HG02642 (cell line): ENCODE measurements around the gene CPEB4.

Experiments
- ATAC-seq: cut with Tn5 transposase; IDR thresholded peaks from one replicate; pipeline ENCODE4 v1.9.1; 2021; ENCODE audit warnings: mild to moderate bottlenecking; ENCODE audit not compliant: unreplicated experiment, poor library complexity

CPEB4 gene

DNA sequence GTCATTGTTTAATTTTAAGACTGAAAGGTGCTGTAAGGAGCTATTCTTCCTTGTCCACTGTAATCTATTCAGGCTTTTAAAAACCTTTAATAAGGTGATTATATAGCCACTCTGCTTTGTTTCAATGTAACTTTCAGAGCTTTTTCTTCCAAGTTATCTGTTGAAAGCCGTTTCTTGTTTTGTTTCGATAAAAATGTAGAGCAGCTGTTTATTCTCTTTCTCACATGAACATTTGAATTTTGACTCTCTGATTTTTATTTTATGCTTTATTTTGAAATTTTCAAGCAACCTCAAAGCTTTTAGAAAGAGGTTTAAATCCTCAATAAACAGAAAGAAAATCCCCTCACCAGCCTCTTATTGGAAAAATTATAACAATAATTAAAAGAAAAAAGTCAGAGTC lies 47.2 kb downstream of the CPEB4 start:
- ATAC-seq, result no peak

DNA sequence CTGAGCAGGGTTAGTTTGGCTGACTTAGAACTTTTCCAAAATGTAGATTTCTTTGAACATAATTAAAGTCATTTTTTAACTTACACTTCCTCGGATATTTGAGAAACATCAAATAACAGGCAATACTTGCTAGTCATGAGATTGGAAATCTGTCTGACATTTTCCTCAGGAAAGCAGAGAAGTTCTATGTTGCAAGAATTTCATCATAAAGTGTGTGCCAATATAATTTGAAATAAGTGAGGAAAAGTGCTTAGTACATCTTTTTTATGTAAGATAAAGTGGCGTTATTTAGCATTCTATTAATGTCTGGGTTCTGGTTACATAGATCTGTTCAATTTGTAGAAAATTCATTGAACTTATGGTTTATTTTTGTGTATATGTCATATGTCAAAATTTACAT lies 52.1 kb downstream of the CPEB4 start:
- ATAC-seq, result no peak

DNA sequence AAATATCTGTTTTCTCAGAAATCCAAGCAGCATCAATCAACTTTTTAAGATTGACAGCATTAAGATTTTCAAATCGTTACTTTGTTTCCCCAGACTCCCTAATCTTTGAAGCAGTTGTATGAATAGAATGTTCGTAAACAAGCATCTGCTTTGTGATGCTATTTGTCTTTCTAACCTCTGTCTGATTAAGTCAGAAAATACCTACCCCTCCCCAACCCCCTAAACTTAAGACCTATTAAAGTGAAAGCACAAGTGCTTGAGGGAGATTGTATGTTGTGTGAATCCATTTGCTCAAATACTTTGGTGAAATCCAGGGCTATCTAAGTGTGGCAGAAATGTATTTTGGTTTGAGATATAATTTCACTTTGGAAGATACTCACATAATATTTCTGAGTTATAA lies 53.0 kb downstream of the CPEB4 start:
- no peak for ATAC-seq

GRCh38 chr5:173941758-173942401 lies 53.7 kb downstream of the CPEB4 start:
- no peak for ATAC-seq

DNA sequence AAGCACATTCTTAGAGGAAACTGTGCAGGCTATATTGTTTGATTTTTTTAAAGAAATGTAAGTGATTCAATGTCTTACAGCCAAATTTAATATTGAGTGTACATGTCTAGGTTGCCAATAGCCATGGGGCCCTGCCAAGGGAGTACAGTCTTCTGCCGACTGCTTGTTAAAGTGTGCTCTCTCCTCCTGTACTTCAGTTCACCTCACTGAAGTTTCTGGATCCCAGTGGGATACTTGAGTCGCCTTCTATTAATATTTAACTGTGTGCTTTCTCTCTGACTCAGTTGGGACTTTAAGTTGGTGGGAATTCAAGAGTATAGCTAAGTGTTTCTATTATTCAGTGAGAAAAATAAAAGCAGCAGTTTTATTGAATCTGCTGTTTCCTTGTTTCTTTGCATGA lies 56.4 kb downstream of the CPEB4 start:
- ATAC-seq, result no peak

GRCh38 chr5:173945160-173945559 lies 57.0 kb downstream of the CPEB4 start:
- ATAC-seq, result no peak

DNA sequence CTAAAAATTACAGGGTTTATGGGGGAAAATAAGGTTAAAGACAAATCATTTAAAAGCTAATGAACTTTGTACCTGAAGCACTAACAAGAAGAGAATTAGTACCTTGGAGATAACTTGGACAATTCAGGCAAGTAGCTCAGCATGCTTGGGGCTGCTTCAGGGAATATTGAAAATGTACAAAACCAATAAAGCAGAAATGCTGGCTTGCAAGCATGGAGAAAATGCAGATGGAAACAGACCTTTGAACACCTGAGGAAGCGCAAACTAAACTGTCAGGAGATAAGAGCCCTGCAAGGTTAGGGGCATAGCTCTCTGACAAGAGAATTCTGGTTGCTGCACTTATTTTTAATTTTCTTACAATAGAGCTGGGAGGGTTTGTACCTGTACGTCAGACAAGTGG lies 58.2 kb downstream of the CPEB4 start:
- ATAC-seq, result no peak

GRCh38 chr5:173950829-173951228 lies 62.7 kb downstream of the CPEB4 start:
- ATAC-seq, result no peak

DNA sequence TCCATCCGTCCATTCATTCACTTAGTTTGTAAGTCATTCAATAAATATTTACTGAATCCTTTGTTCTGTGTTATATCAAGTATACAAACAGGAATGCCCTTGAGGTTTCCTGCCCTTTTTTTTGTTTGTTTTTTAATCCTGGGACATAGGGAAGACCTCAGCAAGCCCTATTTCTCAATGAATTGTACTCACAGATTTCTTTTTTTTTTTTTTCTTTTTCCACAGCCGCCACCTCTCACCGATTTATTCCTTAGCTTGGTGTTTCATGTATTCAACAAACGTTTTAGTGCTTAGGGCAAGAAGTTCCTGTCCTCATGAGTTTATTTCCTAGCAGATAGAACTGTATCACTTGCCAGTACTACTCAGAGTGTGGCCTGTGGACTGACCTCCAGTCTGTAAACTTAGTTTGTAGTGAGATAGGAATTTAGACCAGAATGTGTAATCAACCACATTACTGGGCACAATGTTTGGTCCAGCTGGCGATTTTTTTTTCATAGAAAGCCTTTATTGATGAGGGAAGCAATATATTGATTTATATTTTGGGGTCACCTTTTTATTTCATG lies 65.5 kb downstream of the CPEB4 start:
- ATAC-seq, result no peak

DNA sequence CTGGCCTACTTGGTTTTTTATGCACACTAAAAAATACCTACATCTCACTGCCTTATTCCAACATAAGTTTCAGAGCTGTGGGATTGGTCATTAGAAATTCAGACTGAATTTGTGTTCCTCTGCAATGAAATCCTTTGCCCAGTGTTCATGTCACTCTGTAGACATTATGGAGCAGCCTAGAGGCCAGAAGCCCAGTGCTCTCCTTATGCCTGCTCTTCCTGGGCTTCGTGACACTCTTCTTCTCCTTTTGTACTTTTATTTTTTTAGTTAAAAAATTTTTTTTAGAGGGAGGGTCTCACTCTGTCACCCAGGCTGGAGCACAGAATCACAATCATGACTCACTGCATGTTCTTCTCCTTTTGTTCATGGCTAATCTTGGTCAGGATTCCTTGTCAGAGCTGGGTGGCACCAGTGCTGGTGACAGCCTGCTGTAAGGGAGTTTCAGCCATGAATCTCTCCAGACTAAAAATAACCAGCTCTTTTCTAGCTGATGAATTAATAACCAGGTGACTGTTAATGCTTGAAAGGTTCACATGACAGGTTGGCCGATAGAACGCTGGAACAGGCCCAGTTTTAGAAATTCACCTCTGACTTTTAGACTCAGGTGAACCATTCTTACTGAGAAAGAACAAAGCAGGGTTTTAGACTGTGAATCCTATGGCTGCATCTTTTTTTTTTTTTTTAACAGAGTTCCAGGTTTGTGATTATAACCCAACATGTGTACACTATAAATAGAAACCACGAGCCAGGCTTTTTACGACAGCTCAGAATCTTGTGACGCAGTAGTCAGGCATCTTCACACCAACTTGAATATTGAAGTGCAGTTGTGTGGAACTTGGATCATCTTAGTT lies 66.7 kb downstream of the CPEB4 start:
- no peak for ATAC-seq

- no peak for ATAC-seq
Measured at GRCh38 chr5:173960986-173961385, 72.8 kb downstream of the CPEB4 start.

GRCh38 chr5:173961418-173961817 lies 73.3 kb downstream of the CPEB4 start:
- no peak for ATAC-seq

DNA sequence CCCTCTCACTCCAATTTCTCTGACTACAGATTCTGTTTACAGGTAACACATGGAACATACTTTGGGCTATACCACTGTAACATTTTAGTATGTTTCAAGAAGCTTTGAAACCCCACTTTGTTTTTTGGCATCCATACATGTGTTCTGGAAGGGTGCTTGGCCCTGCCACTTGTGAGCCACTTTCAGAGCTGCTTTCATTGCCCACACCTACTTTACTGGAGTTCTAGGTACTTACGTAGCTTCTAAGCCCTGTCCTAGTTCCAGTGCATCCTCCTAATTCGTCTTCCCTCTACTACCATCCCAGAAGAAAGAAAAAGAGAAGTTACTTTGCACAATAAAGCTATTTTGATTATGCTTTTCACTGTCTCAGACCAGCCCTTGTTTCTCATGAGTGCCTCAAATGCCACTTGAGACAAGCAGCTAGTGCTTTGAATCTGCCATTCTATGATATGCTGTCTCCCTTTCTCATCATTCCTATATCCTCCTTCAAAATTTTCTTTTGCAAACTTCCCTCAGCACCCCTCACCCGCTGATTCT lies 74.4 kb downstream of the CPEB4 start:
- no peak for ATAC-seq

DNA sequence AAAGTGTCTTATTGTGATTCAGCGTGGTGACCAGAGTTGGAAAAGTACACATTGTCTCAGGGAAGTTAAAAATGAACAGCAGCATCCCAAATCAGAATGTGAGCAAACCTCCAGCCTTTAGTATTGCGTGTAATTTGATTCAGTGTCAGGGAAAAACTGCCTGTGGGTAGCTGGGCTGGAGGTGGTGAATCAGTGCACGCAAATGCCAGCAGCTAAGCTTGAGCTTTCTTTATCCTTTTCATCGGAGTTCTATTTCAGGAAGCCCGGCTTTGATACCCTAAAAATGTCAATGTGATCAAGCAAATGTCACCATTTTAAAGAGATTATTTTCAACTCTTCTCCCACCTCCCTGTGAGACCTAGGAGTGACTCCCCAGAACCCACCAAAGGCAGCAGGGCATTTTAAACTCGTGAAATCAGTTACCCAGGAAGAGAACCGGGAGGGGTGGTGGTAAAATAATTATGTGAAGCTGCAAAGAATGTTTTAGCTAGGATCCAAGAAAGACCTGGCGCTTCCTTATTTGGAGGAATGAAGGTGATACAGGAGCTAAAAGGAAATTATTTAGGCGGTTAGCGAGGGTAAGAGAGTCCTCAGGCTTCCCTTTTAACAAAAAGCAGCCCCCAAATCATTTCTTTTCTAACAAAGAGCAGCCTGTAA lies 75.2 kb downstream of the CPEB4 start:
- ATAC-seq, result no peak

DNA sequence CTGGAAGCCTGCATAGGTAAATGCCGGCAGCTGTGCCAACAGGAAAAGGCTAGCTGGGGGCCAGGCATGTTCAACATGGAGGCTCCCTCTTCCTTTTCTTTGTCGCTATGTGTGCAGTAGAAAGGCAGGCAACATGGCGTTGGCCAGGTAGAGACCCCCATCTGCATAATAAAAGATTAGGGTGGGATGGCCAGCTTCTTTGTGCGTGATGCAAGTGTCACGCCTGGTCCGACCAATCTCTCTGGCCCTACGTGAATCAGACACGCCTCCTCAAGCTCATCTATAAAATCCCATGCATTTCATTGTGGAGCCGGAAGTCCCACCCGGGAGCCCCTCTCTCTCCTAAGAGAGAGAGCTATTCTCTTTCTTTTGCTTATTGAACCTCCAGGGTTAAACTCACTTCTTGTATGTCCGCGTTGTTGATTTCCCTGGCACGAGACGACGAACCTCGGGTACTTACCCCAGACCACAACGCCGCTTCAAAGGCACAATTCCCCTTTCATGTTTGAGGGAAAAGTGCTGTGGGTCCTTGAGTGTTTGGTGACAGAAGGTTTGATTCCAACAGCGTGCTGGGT lies 75.8 kb downstream of the CPEB4 start:
- ATAC-seq, result no peak

DNA sequence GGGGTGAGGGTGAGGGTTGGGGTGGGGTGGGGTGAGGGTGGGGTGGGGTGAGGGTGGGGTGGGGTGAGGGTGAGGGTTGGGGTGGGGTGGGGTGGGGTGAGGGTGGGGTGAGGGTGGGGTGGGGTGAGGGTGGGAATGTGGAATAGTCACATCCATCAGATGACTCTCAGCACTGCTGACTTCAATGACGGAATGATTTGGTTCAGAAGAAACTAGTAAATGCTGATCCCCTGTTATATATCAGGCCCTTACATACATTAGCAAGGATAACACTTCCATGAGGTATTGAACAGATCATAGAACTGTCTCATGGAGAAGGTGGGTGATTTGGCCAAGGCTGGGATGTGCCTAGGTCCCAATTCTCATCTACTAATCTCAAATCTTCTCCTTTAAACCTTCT lies 76.4 kb downstream of the CPEB4 start:
- no peak for ATAC-seq

GRCh38 chr5:173967241-173967640 lies 79.1 kb downstream of the CPEB4 start:
- ATAC-seq, result no peak

DNA sequence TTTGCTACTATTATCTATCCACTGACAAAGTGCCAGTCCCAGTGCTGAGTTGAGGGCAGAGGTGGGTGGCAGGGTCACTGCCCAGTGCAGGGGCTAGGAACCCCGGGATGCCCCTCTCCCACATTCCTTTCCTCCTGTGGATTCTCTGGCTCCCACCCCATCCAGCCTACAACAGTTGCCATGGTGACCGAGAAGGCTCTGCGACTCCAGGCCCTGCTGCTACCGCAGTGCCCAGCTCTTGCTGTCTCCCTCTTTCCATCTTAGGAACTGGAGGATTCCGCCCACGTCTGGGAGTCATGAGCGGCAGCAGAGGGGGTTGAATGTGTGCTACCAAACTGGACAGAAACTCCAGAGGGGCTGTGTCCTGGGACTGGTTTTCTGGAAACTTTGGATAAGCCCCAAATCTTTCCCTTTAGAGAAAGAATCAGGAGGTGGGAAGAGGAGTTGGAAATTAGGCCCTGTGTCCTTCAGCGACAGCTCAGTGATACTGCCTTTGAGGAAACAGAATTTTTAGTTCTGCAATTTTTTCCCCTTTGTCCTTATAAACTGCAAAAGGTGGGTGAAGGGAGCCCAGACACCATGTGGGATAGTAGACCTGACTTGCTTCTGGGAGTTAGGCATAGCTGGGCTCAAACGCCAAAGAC lies 80.1 kb downstream of the CPEB4 start:
- ATAC-seq, result no peak

DNA sequence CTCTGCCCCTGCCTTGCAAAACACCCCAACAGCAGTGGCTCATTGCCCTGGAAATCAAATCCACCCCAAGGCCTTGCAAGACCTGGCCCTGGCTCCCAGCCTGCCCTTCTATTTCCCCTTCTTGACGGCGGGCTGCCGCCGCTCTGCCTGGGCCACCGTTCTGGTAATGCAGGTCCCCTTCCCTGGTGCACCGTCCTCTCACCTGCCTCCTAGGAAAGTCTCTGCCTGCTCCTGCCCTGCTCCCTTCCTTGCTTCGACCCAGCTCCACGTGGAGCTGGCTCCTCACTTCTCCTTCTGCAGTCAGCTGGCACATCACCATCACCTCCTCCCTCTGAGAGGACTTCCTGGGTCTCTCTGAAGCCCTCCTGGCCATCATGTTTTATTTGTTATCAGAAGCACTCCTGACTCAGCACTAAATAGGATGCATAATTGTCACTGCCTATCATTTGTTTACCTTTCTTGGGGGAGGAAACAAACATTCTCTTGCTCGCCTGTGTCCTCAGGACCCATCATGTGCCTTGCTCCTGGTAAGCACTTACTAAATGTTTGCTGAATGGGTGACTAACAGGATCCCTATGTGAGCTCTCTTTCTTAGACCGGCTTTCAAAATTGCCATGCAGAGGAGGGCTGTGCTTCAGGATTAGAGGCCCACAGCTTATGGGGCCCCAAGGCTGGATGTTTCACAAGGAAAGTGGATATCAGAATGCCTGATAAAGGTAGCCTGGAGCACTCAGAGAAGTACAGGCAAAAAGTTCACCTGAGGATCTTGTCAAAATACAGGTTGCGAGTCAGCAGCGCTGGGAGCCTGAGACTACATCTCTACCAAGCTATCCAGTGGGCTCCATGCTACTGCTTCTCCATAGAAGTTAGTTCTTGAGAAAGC lies 81.3 kb downstream of the CPEB4 start:
- no peak for ATAC-seq
